M059J (cell line): ENCODE results near the gene LGALS9B. TPM values are rescaled to one million over a fixed set of nuclear protein-coding genes. Genes with fewer than 3 reads are reported as not detected.
"Not testable (repeated sequence)": the region's sequence is repeated elsewhere in the genome, so short reads cannot be mapped to it uniquely, and the experiment has no call there.

Source experiments
- DNase-seq: peaks from one replicate; pipeline ENCODE4 v3.0.0-alpha.2; 2012; ENCODE audit warnings: low read depth
- total RNA-seq: library from RNA; depleted of rRNA; stranded (reverse); fragments of >200 nt; shearing (Covaris generic); gene quantifications from 2 replicates; pipeline ENCODE4 v1.2.3, GENCODE V29; 2014; rRNA removed

LGALS9B gene
- total RNA-seq, 1 experiment from 2014 or later = not detected

- DNase-seq = peak; percentile 2
Measured at GRCh38 chr17:20416381-20416911, 50.9 kb downstream of the LGALS9B start.

- not testable (repeated sequence) for DNase-seq
Measured at GRCh38 chr17:20415479-20415878, 51.9 kb downstream of the LGALS9B start.

GRCh38 chr17:20401306-20402022 is 65.9 kb downstream of the LGALS9B start:
- peak; percentile 2 for DNase-seq

- not testable (repeated sequence) for DNase-seq
Measured at GRCh38 chr17:20400559-20401305, 66.6 kb downstream of the LGALS9B start.

Other genes starting within 250 kb of the LGALS9B start
- not detected in 2 replicates for gene CDRT15L2, start 112.2 kb upstream of the LGALS9B start, total RNA-seq